Astrocyte of the cerebellum (primary cell): ENCODE measurements around the gene ARL8A.

ENCODE experiments used
- DNase-seq: peaks from one replicate; pipeline ENCODE4 v3.0.0-alpha.2; 2011; ENCODE audit warnings: low read depth
- H3K4me3 ChIP-seq: 2 replicates; pipeline ENCODE4 v1.5.1; 2011; ENCODE audit warnings: mild to moderate bottlenecking, low read depth, low read length, moderate library complexity
- in situ Hi-C: cut with HindIII; loops from 2 replicates; pipeline ENCODE4 v1.10.0; 2017; ENCODE audit warnings: low sequenced_read_pairs
- TF ChIP-seq, protein P1 (sequence below): IDR thresholded peaks from 2 replicates; pipeline ENCODE4 v1.5.1; 2012; ENCODE audit warnings: low read length, low read depth, moderate library complexity, mild to moderate bottlenecking; ENCODE audit errors: missing control alignments

The ARL8A gene

DNA sequence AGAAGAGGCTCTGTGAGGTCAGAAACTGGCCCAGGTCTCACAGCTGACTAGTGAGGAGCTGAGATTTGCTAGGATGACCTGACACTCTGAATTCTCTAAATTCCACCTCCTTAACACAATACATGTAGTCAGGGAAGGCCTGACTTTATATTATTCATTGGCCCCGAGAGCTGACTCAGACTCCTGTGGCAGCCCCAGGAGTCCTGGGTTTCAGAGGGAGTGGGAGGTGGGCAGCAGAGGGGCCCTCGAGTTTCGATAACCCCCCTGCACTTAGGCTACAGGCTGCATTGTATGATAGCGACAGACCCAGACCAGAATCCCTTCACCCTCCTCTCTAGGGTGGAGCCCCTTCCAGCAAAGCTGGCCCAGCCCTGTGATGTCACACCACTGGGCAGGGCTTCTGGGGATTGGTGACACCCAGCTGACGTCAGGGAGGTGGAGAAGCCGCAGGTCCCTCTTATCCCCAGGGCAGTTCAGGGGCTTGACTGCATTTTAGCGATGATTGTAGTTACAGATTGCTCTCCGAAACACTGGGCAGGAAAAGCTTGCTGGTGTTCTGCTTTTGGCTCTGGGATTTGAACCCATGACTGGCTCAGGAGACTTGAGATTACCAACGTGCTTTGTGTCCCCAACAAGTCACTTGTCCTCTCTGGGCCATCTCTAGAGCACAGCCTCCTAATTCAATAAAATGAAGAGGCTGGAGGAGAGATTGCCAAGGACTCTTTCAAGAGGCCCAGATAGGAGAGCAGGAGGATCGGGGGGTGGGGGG lies 38.8 kb downstream of the ARL8A start:
- H3K4me3 ChIP-seq = no peak overlapping the region
- in situ Hi-C loops = loop anchor here (10.0 kb wide), 1 partner anchor 101 kb away; no protein-coding TSS in a partner anchor
- no peak for DNase-seq
- TF ChIP-seq, protein P1, sequence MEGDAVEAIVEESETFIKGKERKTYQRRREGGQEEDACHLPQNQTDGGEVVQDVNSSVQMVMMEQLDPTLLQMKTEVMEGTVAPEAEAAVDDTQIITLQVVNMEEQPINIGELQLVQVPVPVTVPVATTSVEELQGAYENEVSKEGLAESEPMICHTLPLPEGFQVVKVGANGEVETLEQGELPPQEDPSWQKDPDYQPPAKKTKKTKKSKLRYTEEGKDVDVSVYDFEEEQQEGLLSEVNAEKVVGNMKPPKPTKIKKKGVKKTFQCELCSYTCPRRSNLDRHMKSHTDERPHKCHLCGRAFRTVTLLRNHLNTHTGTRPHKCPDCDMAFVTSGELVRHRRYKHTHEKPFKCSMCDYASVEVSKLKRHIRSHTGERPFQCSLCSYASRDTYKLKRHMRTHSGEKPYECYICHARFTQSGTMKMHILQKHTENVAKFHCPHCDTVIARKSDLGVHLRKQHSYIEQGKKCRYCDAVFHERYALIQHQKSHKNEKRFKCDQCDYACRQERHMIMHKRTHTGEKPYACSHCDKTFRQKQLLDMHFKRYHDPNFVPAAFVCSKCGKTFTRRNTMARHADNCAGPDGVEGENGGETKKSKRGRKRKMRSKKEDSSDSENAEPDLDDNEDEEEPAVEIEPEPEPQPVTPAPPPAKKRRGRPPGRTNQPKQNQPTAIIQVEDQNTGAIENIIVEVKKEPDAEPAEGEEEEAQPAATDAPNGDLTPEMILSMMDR = no peak

DNA sequence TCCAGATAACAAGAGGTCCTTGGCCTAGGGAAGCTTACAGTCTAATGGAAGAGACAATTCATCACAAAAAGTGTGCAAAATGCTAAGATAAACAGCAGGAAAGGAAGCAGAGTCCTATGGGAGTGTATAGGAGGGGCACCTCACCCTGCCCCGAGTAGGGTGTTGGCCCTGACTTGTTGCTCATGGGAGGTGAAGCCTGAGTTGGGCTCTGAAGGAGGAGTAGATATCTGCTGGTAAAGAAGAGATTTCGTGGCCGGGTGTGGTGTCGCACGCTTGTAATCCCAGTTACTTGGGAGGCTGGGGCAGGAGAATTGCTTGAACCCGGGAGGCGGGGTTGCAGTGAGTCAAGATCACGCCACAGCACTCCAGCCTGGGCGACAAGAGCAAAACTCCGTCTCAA lies 40.5 kb downstream of the ARL8A start:
- no peak overlapping the region for H3K4me3 ChIP-seq
- in situ Hi-C loops = loop anchor here (10.0 kb wide), 1 partner anchor 99 kb away; no protein-coding TSS in a partner anchor
- no peak for DNase-seq
- TF ChIP-seq, protein P1 = no peak

DNA sequence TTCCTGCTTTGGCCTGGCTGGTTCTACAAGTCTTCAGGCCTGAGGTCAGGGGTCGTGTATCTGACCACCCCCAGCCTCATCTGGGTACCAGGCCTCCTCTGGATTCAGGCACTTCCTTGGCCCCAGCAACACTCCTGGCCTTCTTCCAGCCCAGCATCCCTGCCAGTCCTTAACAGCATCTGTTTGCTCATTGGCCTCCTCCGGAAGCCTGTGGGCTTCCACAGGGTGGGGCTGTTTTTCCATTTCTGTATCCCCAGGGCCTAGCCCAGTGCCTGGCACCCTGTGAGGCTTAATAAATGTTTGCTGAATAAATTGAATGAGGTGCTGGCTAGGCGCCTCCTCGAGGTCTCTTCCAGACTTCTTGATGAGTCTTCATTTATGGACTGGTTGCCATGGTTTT lies 43.4 kb downstream of the ARL8A start:
- no peak overlapping the region for H3K4me3 ChIP-seq
- in situ Hi-C loops = loop anchor here (10.0 kb wide), 1 partner anchor 96 kb away; no protein-coding TSS in a partner anchor
- TF ChIP-seq, protein P1 = no peak
- DNase-seq = no peak

DNA sequence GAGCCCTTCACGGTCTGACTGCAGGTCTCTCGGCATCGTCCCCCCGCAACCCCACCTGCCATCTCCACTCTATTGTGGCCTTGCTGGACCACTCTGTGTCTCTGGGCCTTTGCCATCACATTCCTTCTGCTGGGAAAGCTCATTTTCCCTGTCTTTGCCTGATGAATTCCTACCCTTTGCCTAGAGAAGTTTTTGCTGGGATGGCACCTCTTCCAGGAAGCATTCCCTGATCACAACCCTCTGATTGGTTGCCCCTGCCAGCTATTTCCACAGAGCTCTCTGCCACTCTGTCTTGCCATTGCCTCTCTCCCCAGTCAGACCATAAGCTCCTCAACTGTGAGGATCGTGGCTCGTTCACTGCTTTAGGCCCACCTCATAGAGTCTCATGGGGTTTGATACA lies 50.7 kb downstream of the ARL8A start:
- no peak for DNase-seq
- in situ Hi-C loops = no loop called here
- H3K4me3 ChIP-seq = no peak overlapping the region
- TF ChIP-seq, protein P1 = no peak

- TF ChIP-seq, protein P1 = no peak
- H3K4me3 ChIP-seq = no peak overlapping the region
- in situ Hi-C loops = no loop called here
- no peak for DNase-seq
These were observed 53.5 kb downstream of the ARL8A start for GRCh38 chr1:202090994-202091393.

DNA sequence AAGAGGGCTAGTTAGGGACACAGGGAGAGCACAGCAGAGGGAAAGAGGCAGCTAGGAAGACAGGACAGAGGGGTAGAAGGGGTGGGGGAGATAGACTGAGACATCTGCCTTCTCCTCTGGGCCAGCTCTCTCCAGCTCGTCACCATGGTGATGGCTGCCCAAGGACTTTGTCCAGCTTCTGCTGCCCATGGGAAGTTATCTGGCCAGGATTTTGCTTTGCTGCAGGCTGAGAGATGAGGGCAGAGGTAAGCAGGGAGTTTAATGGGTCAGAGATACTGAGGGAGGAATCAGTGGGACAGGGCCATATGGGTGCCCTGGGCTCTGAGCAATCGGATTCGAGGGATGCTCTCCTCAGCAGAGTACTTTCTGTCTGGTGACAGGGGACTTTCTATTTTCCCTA lies 56.3 kb downstream of the ARL8A start:
- in situ Hi-C loops = no loop called here
- no peak overlapping the region for H3K4me3 ChIP-seq
- no peak for DNase-seq
- TF ChIP-seq, protein P1 = no peak
